Raji (cell line): ENCODE measurements around the gene RNF220.

ENCODE experiments used
- POLR2A ChIP-seq: IDR thresholded peaks from 2 replicates; pipeline ENCODE4 v1.6.1; 2011; ENCODE audit warnings: low read depth, low read length, control low read depth; ENCODE audit not compliant: insufficient read depth

Gene RNF220

DNA sequence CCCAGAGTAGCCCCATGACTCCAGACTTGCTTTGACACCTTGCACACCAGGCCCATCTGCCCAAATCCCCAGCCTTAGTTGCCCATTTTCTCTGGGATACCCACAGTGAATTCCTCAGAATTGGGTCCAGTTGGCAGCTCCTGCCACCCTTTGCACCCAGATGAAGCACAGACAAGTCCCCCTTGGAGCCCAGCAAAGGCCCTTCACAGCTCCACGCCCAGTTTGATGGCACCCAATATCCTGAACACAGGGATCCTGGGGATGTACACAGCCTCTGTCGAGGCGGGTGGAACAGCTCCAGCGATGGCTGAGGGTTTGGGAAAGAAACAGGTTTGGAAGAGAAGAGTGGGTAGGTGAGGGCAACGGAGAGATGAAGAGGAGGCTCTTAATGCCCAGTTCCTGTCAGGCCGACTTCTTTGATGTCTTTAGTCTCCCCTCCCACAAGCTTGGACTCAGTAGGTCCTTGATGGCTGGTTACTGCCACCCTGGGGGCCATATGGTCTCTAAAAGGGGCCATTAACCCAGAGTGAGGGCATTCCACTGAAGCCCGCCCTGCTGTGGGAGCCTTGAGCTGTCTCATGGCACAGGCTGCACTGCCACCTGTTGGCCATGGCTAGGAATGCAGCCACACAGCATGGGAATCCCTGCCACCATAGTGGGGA lies 247.5 kb downstream of the RNF220 start:
- TF ChIP-seq POLR2A, result no peak

GRCh38 chr1:44653107-44653964 lies 248.3 kb downstream of the RNF220 start:
- TF ChIP-seq POLR2A, result no peak

DNA sequence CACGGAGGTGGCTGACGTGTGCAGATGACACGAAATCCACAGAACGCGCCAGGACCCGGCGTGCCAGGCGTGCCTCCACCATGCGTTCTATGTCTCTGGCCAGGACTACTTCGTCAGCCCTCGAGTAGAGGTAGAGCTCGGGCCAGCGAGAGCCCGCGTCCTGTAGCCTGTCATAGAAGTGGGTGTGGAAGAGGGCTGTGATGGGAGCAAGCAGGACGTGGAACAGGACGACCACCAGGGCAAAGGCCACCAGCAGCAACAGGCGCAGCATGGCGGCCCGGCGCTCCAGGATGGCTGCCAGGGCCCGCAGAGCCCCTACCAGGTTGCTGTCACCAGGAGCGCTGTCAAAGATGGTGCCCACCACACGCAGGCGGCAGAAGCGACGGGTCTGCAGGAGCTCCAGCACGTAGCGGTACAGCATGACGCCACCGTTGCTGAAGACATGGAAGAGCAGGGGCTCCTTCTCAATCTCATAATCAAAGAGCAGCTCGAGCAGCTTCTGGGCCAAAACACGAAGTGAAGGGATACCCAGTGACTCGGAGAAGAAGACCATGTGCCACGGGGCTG lies 249.6 kb downstream of the RNF220 start:
- TF ChIP-seq POLR2A, result no peak

- no peak for TF ChIP-seq POLR2A
Measured at GRCh38 chr1:44655609-44656008, 250.6 kb downstream of the RNF220 start.

GRCh38 chr1:44659566-44659965 lies 254.5 kb downstream of the RNF220 start:
- TF ChIP-seq POLR2A, result no peak

GRCh38 chr1:44660176-44660575 lies 255.1 kb downstream of the RNF220 start:
- TF ChIP-seq POLR2A, result no peak

- TF ChIP-seq POLR2A, result no peak
Measured at GRCh38 chr1:44661781-44662682, 257.0 kb downstream of the RNF220 start.

DNA sequence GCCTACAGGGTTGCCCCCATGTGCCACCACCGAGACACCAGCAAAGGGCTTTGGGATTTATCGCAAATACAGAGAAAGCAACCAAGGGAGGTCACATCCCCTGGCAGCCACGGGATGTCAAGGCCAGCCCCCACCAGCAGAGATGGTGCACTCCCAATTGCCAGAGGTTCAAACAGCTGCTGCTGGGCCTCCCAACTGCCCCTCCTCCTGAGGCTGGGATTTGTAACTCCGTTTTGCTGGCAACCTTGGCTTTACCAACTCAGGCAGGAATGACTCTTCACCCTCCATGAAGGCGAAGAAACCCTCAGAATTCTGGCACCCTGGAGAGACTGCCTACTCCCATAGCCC lies 257.6 kb downstream of the RNF220 start:
- TF ChIP-seq POLR2A, result no peak

GRCh38 chr1:44663417-44663816 lies 258.4 kb downstream of the RNF220 start:
- no peak for TF ChIP-seq POLR2A

DNA sequence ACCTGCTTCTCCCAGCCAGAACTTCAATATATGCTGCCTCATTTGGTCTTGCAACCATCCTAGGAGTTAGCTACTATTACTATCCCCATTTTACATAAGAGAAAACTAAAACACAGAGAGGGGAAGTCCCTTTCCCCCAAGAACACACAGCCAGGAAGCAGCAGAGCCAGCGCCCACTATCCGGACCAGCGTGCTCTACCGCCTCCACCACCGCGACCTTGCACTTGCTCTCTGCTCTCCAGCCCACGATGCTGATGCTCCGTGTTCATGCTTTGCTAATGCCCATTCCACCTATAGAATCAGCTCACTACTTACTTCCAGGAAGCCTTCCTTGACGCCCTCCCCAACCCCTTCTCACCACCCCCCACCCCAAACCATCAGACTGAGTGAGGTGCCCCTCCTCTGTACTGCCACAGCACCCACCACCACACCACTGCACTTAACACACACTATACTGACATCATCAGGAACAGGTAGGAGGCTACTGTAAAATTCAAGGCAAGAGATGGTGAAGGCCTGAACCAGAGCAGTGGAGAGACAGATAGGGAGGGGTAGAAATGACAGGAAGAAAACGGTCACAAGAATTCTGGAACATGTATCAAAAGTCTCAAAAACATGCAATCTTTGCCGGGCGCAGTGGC lies 259.8 kb downstream of the RNF220 start:
- no peak for TF ChIP-seq POLR2A

DNA sequence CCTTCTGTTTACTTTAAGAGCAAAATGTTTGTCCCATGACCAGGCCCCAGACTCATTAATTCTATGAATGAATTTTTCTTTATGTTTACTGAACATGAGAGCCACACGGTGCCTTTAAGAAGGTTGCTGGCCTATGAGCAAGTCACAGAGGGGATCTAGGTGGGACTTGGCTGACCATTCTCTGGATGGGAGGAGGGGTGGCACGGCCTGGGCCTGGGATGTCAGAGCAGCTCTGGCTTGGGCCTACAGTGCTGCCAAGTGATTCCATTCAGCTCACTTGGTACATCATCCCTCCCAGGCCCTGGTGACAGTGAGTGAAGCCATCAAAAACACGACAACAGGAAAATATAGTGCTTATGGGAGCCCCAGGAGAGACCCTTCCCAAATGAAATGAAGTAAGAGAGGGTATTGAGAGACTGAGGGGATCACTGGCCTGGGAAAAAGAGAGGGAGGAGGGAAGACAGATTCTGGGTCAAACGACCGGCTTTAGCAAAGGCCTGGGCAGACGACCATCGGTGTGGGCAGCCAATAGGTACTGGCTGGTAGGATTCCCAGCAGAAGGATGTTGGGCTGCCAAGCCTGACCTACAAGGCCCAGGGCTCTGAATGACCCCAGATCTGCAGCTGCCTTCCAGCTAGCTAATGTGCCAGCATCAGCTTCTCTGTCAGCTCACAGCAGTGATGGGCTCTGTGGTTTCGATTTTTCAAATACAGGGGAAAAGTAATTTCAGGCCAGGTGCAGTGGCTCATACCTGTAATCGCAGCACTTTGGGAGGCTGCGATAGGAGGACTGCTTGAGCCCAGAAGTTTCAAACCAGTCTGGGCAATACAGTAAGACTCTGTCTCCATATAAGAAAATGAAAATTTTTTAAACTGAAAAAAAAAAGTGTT lies 265.9 kb downstream of the RNF220 start:
- no peak for TF ChIP-seq POLR2A

GRCh38 chr1:44672254-44672955 lies 267.4 kb downstream of the RNF220 start:
- TF ChIP-seq POLR2A, result no peak
